Cardiac muscle cell (in vitro differentiated cells and primary cell): ENCODE results near the gene FABP6. TPM values are rescaled to one million over a fixed set of nuclear protein-coding genes. Genes with fewer than 3 reads are reported as not detected.
A peak's percentile ranks its signal among the peaks of the same experiment; 100 is the strongest.

Experiments used
- DNase-seq, 2 donors: peaks; one replicate each; pipeline versions ENCODE4 v3.0.0 to v3.0.0-alpha.2; 2010 to 2017; ENCODE audit warnings: low read depth in 1 of 2, low spot score in 1 of 2
- H3K27ac ChIP-seq: fragments of 200-600 bp; sonication (generic); 2 replicates; pipeline ENCODE4 v1.5.1; 2016
- H3K27me3 ChIP-seq: fragments of 200-600 bp; sonication (generic); 2 replicates; pipeline ENCODE4 v1.6.0; 2016; ENCODE audit warnings: control low read depth
- H3K36me3 ChIP-seq: fragments of 200-600 bp; sonication (generic); 2 replicates; pipeline ENCODE4 v1.5.1; 2016; ENCODE audit warnings: control low read depth
- H3K4me1 ChIP-seq: fragments of 200-600 bp; sonication (generic); 2 replicates; pipeline ENCODE4 v1.8.1; 2017; ENCODE audit warnings: low read depth, mild to moderate bottlenecking, mixed run types
- H3K4me3 ChIP-seq: fragments of 200-600 bp; sonication (generic); 2 replicates; pipeline ENCODE4 v1.5.1; 2016; ENCODE audit warnings: mild to moderate bottlenecking
- H3K9me3 ChIP-seq: fragments of 200-600 bp; sonication (generic); 2 replicates; pipeline ENCODE4 v1.5.1; 2017; ENCODE audit warnings: low read depth, mild to moderate bottlenecking, control low read depth
- CTCF ChIP-seq: IDR thresholded peaks from 2 replicates; pipeline ENCODE4 v1.5.1; 2012; ENCODE audit warnings: low read depth, mild to moderate bottlenecking, low read length
- polyA plus RNA-seq: library from polyadenylated mRNA; unstranded; fragments of >200 nt; fragmentation: Nextera tagmentation; extraction: Ambion mirVana; gene quantifications from 2 replicates; pipeline ENCODE4 v1.2.1, GENCODE V29; 2016
- total RNA-seq: library from RNA; depleted of rRNA; stranded (reverse); fragments of >200 nt; gene quantifications from 2 replicates; pipeline ENCODE4 v1.2.3, GENCODE V29; 2016

The FABP6 gene
- total and polyA plus RNA-seq, 2 experiments from 2014 or later: 0.34 TPM; not detected in 1

GRCh38 chr5:160280384-160281095, 51.2 kb downstream of the FABP6 start:
- no peaks in the 10 kb centered on the region for H3K27me3 ChIP-seq
- no peak for TF ChIP-seq CTCF
- no peaks in the 10 kb centered on the region for H3K4me1 ChIP-seq
- no peak overlapping the region for H3K4me3 ChIP-seq
- no peaks in the 10 kb centered on the region for H3K9me3 ChIP-seq
- H3K36me3 ChIP-seq: peaks cover 8% of the 10 kb centered on the region
- no peak overlapping the region for H3K27ac ChIP-seq
- DNase-seq: no peak

GRCh38 chr5:160281275-160281674, 52.0 kb downstream of the FABP6 start:
- TF ChIP-seq CTCF: no peak
- DNase-seq: no peak

GRCh38 chr5:160284291-160284873, 55.1 kb downstream of the FABP6 start:
- H3K27ac ChIP-seq: no peak overlapping the region
- peaks cover 18% of the 10 kb centered on the region for H3K4me1 ChIP-seq
- no peak for TF ChIP-seq CTCF
- no peaks in the 10 kb centered on the region for H3K27me3 ChIP-seq
- peaks cover 4% of the 10 kb centered on the region for H3K36me3 ChIP-seq
- DNase-seq: no peak
- H3K4me3 ChIP-seq: no peak overlapping the region
- no peaks in the 10 kb centered on the region for H3K9me3 ChIP-seq

More at GRCh38 chr5:160281275-160281674, 52.0 kb downstream of the FABP6 start:
- Histone ChIP-seq H3K27me3 (no peaks in the 10 kb centered on the region), H3K9me3 (no peaks in the 10 kb centered on the region), H3K4me3 (no peak overlapping the region), H3K36me3 (peaks cover 4% of the 10 kb centered on the region), H3K27ac (no peak overlapping the region), H3K4me1 (no peaks in the 10 kb centered on the region)

GRCh38 chr5:160285316-160285715, 56.0 kb downstream of the FABP6 start:
- no peak for TF ChIP-seq CTCF
- peaks cover under 1% of the 10 kb centered on the region for H3K36me3 ChIP-seq
- peaks cover 23% of the 10 kb centered on the region for H3K4me1 ChIP-seq
- H3K27ac ChIP-seq: no peak overlapping the region
- DNase-seq: no peak
- no peak overlapping the region for H3K4me3 ChIP-seq
- no peaks in the 10 kb centered on the region for H3K27me3 ChIP-seq
- no peaks in the 10 kb centered on the region for H3K9me3 ChIP-seq

GRCh38 chr5:160286947-160287346, 57.6 kb downstream of the FABP6 start:
- no peak for TF ChIP-seq CTCF
- no peak overlapping the region for H3K4me3 ChIP-seq
- peaks cover 23% of the 10 kb centered on the region for H3K4me1 ChIP-seq
- no peaks in the 10 kb centered on the region for H3K9me3 ChIP-seq
- no peaks in the 10 kb centered on the region for H3K27me3 ChIP-seq
- no peak for DNase-seq
- H3K27ac ChIP-seq: peak overlapping the region; percentile 99
- H3K36me3 ChIP-seq: no peaks in the 10 kb centered on the region
